SK-N-SH treated with all-trans-retinoic acid at 6 μM for 48 hours (cell line): ENCODE measurements around the gene ARID4B.

Experiments
- ATAC-seq: fragments of 200-7000 bp; cut with Tn5 transposase; 3 replicates; pipeline ENCODE4 v1.9.1; 2020; ENCODE audit warnings: mild to moderate bottlenecking, moderate library complexity
- ARNTL ChIP-seq: fragments of 450-650 bp; formaldehyde crosslinking; IDR thresholded peaks from 2 replicates; pipeline ENCODE4 v1.5.0; 2020; ENCODE audit warnings: low read depth, mild to moderate bottlenecking, moderate library complexity, borderline replicate concordance
- BACH2 ChIP-seq: fragments of 250-450 bp; sonication (Bioruptor Pico); IDR thresholded peaks from 2 replicates; pipeline ENCODE4 v1.9.0; 2021; ENCODE audit warnings: mild to moderate bottlenecking, borderline replicate concordance
- CREB5 ChIP-seq: fragments of 250-450 bp; sonication (Bioruptor Pico); IDR thresholded peaks from 2 replicates; pipeline ENCODE4 v1.5.1; 2020; ENCODE audit warnings: low read depth, mild to moderate bottlenecking, moderate library complexity
- CSDC2 ChIP-seq: fragments of 250-450 bp; sonication (Bioruptor Pico); IDR thresholded peaks from 2 replicates; pipeline ENCODE4 v1.5.0; 2020; ENCODE audit warnings: mild to moderate bottlenecking, moderate library complexity
- CSRNP3 ChIP-seq: fragments of 250-450 bp; sonication (Bioruptor Pico); IDR thresholded peaks from 2 replicates; pipeline ENCODE4 v1.5.1; 2021; ENCODE audit warnings: mild to moderate bottlenecking, moderate library complexity
- ESRRG ChIP-seq: fragments of 250-450 bp; sonication (Bioruptor Pico); IDR thresholded peaks from 2 replicates; pipeline ENCODE4 v1.6.1; 2021; ENCODE audit warnings: mild to moderate bottlenecking
- GLIS3 ChIP-seq: fragments of 250-450 bp; sonication (Bioruptor Pico); IDR thresholded peaks from 2 replicates; pipeline ENCODE4 v1.5.0; 2020; ENCODE audit warnings: mild to moderate bottlenecking, moderate library complexity
- ISL1 ChIP-seq: fragments of 250-450 bp; sonication (Bioruptor Pico); IDR thresholded peaks from 2 replicates; pipeline ENCODE4 v2.1.2; 2022; ENCODE audit warnings: mild to moderate bottlenecking, moderate library complexity
- OSR1 ChIP-seq: fragments of 250-450 bp; sonication (Bioruptor Pico); IDR thresholded peaks from 2 replicates; pipeline ENCODE4 v1.8.0; 2022; ENCODE audit warnings: moderate library complexity, mild to moderate bottlenecking, inconsistent platforms
- PATZ1 ChIP-seq: fragments of 250-450 bp; sonication (Bioruptor Pico); IDR thresholded peaks from 2 replicates; pipeline ENCODE4 v1.8.0; 2020; ENCODE audit warnings: mild to moderate bottlenecking, moderate library complexity, borderline replicate concordance
- POU6F1 ChIP-seq: fragments of 250-450 bp; sonication (Bioruptor Pico); IDR thresholded peaks from 2 replicates; pipeline ENCODE4 v1.8.0; 2021; ENCODE audit warnings: low read depth, mild to moderate bottlenecking, moderate library complexity, borderline replicate concordance
- PPARA ChIP-seq: fragments of 250-450 bp; sonication (Bioruptor Pico); IDR thresholded peaks from 2 replicates; pipeline ENCODE4 v1.5.0; 2020; ENCODE audit warnings: mild to moderate bottlenecking, borderline replicate concordance
- RARB ChIP-seq: fragments of 250-450 bp; sonication (Bioruptor Pico); IDR thresholded peaks from 2 replicates; pipeline ENCODE4 v1.8.0; 2021; ENCODE audit warnings: mild to moderate bottlenecking, moderate library complexity
- SNAI2 ChIP-seq: fragments of 250-450 bp; sonication (Bioruptor Pico); IDR thresholded peaks from 2 replicates; pipeline ENCODE4 v1.5.0; 2020; ENCODE audit warnings: mild to moderate bottlenecking, moderate library complexity
- TCF4 ChIP-seq: fragments of 250-450 bp; sonication (Bioruptor Pico); IDR thresholded peaks from 2 replicates; pipeline ENCODE4 v1.8.0; 2021; ENCODE audit warnings: mild to moderate bottlenecking, moderate library complexity, borderline replicate concordance
- TOX ChIP-seq: fragments of 250-450 bp; sonication (Bioruptor Pico); IDR thresholded peaks from 2 replicates; pipeline ENCODE4 v1.8.0; 2021; ENCODE audit warnings: mild to moderate bottlenecking, moderate library complexity, borderline replicate concordance
- TSHZ2 ChIP-seq: fragments of 250-450 bp; sonication (Bioruptor Pico); IDR thresholded peaks from 2 replicates; pipeline ENCODE4 v1.5.0; 2020; ENCODE audit warnings: mild to moderate bottlenecking, moderate library complexity
- ZC3H10 ChIP-seq: fragments of 250-450 bp; sonication (Bioruptor Pico); IDR thresholded peaks from 2 replicates; pipeline ENCODE4 v1.5.1; 2021; ENCODE audit warnings: mild to moderate bottlenecking, moderate library complexity
- ZFP3 ChIP-seq: fragments of 250-450 bp; sonication (Bioruptor Pico); IDR thresholded peaks from 2 replicates; pipeline ENCODE4 v1.5.0; 2020; ENCODE audit warnings: mild to moderate bottlenecking, moderate library complexity
- ZFP30 ChIP-seq: fragments of 450-650 bp; formaldehyde crosslinking; IDR thresholded peaks from 2 replicates; pipeline ENCODE4 v1.5.0; 2022; ENCODE audit warnings: mild to moderate bottlenecking, moderate library complexity
- ZNF565 ChIP-seq: fragments of 450-650 bp; formaldehyde crosslinking; conservative IDR thresholded peaks from 2 replicates; pipeline ENCODE4 v1.5.0; 2020; ENCODE audit warnings: low read depth, mild to moderate bottlenecking, moderate library complexity
- ZNF70 ChIP-seq: fragments of 450-650 bp; formaldehyde crosslinking; IDR thresholded peaks from 2 replicates; pipeline ENCODE4 v1.5.0; 2020; ENCODE audit warnings: mild to moderate bottlenecking, moderate library complexity
- ZNF8 ChIP-seq: fragments of 450-650 bp; formaldehyde crosslinking; IDR thresholded peaks from 2 replicates; pipeline ENCODE4 v1.5.0; 2020; ENCODE audit warnings: mild to moderate bottlenecking, moderate library complexity

The ARID4B gene

GRCh38 chr1:235328271-235329138, 526 bp upstream of the ARID4B start, which contains the start of gene GGPS1:
TSS of gene GGPS1 (plus strand) at chr1:235328570. CDS start at chr1:235335265, 6,695 bp downstream.
- TF ChIP-seq ZFP30 (CRISPR knock-in tag) (no peak), CSRNP3 (CRISPR knock-in tag) (no peak), PPARA (no peak), ZFP3 (CRISPR knock-in tag) (no peak), ESRRG (CRISPR knock-in tag) (no peak), PATZ1 (no peak), SNAI2 (CRISPR knock-in tag) (no peak), OSR1 (CRISPR knock-in tag) (no peak)
- peak; percentile 89 for ATAC-seq

GRCh38 chr1:235326719-235327558, 1.0 kb downstream of the ARID4B start:
- peak; percentile 0; the same call in 2 of the 3 replicates for ATAC-seq
- TF ChIP-seq ZFP30 (CRISPR knock-in tag) (no peak), POU6F1 (CRISPR knock-in tag) (no peak), ZNF8 (no peak), GLIS3 (CRISPR knock-in tag) (no peak), CREB5 (no peak), ARNTL (CRISPR knock-in tag) (no peak)
- TF ChIP-seq, all 23 proteins: peak for 0

- no peak for ATAC-seq
- TF ChIP-seq PPARA (no peak), ZNF70 (CRISPR knock-in tag) (no peak), ISL1 (no peak), ZNF8 (no peak), SNAI2 (CRISPR knock-in tag) (no peak), ZC3H10 (CRISPR knock-in tag) (no peak), ZFP3 (CRISPR knock-in tag) (no peak), TOX (CRISPR knock-in tag) (no peak), BACH2 (CRISPR knock-in tag) (no peak), ZNF565 (no peak)
- TF ChIP-seq, all 23 proteins: peak for 0
These were observed 2.1 kb downstream of the ARID4B start for GRCh38 chr1:235325854-235326253.

GRCh38 chr1:235325139-235325538, 2.8 kb downstream of the ARID4B start:
- no peak for ATAC-seq
- TF ChIP-seq TCF4 (CRISPR knock-in tag) (no peak), BACH2 (CRISPR knock-in tag) (no peak), ZFP30 (CRISPR knock-in tag) (no peak), TSHZ2 (no peak), ZNF70 (CRISPR knock-in tag) (no peak), ZNF565 (no peak), CREB5 (no peak), RARB (CRISPR knock-in tag) (no peak), ARNTL (CRISPR knock-in tag) (no peak), GLIS3 (CRISPR knock-in tag) (no peak), SNAI2 (CRISPR knock-in tag) (no peak), OSR1 (CRISPR knock-in tag) (no peak), ISL1 (no peak), ZNF8 (no peak), PPARA (no peak), ESRRG (CRISPR knock-in tag) (no peak), CSDC2 (CRISPR knock-in tag) (no peak)
